B cell (primary cell): ENCODE results near the gene SECTM1. TPM values are rescaled to one million over a fixed set of nuclear protein-coding genes. Genes with fewer than 3 reads are reported as not detected.
"Not testable (repeated sequence)": the region's sequence is repeated elsewhere in the genome, so short reads cannot be mapped to it uniquely, and the experiment has no call there.

Source experiments
- ATAC-seq: fragments of 200-7000 bp; cut with Tn5 transposase; one replicate; pipeline ENCODE4 v1.10.0; 2021; ENCODE audit warnings: low read depth, mild to moderate bottlenecking, moderate number of reproducible peaks, moderate library complexity
- CTCF ChIA-PET: fragments of 350-600 bp; sonication (Branson Sonifier 250); formaldehyde crosslinking; loops from one replicate; lab custom pipeline; 2021; ENCODE audit warnings: antibody characterized with exemption, inconsistent platforms; lab: Charles Lee
- POLR2A ChIA-PET: fragments of 350-600 bp; sonication (Branson Sonifier 250); formaldehyde crosslinking; loops from one replicate; lab custom pipeline; 2021; ENCODE audit warnings: antibody characterized with exemption; lab: Charles Lee
- DNase-seq: peaks from one replicate; pipeline ENCODE4 v3.0.0; 2013
- H2AFZ ChIP-seq: 2 replicates; pipeline ENCODE4 v1.6.1; 2012; ENCODE audit warnings: mild to moderate bottlenecking, low read depth, low read length; ENCODE audit not compliant: insufficient read depth, poor library complexity, severe bottlenecking
- H3K27ac ChIP-seq, 2 donors: 1 replicate in 1 of 2; 2 replicates in 1 of 2; pipeline ENCODE4 v1.5.1; 2012 to 2013; ENCODE audit warnings: low read length in 2 of 2, mild to moderate bottlenecking in 2 of 2, moderate library complexity in 1 of 2
- H3K27me3 ChIP-seq, 4 experiments: fragments of 200-600 bp in 1 of 4; sonication (generic) in 1 of 4; replicated peaks in 1 of 4; 1 replicate in 2 of 4; 2 replicates in 2 of 4; pipeline versions ENCODE4 v1.6.1 to v1.7.0; 2013 to 2016; ENCODE audit warnings: low read length in 3 of 4, mild to moderate bottlenecking in 2 of 4, mixed read lengths in 1 of 4, moderate library complexity in 1 of 4; ENCODE audit not compliant: insufficient read depth in 4 of 4, control insufficient read depth in 3 of 4; ENCODE audit errors: control extremely low read depth in 1 of 4
- H3K36me3 ChIP-seq, 2 experiments: replicated peaks in 1 of 2; 1 replicate in 1 of 2; 2 replicates in 1 of 2; pipeline versions ENCODE4 v1.6.1 to v1.7.1; 2013; ENCODE audit warnings: low read length in 1 of 2; ENCODE audit not compliant: insufficient read depth in 2 of 2, control insufficient read depth in 1 of 2; ENCODE audit errors: control extremely low read depth in 1 of 2, extremely low read depth in 1 of 2
- H3K4me1 ChIP-seq, 2 donors: fragments of 200-600 bp in 1 of 2; sonication (generic) in 1 of 2; 1 replicate in 1 of 2; 2 replicates in 1 of 2; pipeline versions ENCODE4 v1.5.1 to v1.6.1; 2013 to 2017; ENCODE audit warnings: low read length in 2 of 2; ENCODE audit not compliant: control insufficient read depth in 2 of 2, insufficient read depth in 2 of 2
- H3K4me2 ChIP-seq: replicated peaks from 2 replicates; pipeline ENCODE3; 2012; ENCODE audit warnings: mild to moderate bottlenecking, low read depth, low read length; ENCODE audit not compliant: poor library complexity, severe bottlenecking
- H3K4me3 ChIP-seq, 5 experiments: fragments of 200-600 bp in 1 of 5; sonication (generic) in 1 of 5; 1 replicate in 3 of 5; 2 replicates in 2 of 5; pipeline versions ENCODE4 v1.5.1 to v1.7.0; 2011 to 2016; ENCODE audit warnings: low read length in 4 of 5, mild to moderate bottlenecking in 4 of 5, low read depth in 2 of 5, control low read depth in 1 of 5, moderate library complexity in 1 of 5; ENCODE audit not compliant: insufficient read depth in 1 of 5; ENCODE audit errors: control extremely low read depth in 1 of 5, extremely low read depth in 1 of 5
- H3K79me2 ChIP-seq: fragments of 200-600 bp; sonication (generic); one replicate; pipeline ENCODE4 v1.6.0; 2016; ENCODE audit warnings: low read length; ENCODE audit not compliant: control insufficient read depth, insufficient read depth
- H3K9ac ChIP-seq: fragments of 200-600 bp; sonication (generic); 2 replicates; pipeline ENCODE4 v1.6.1; 2017; ENCODE audit warnings: mild to moderate bottlenecking, low read length, moderate library complexity
- H3K9me3 ChIP-seq, 3 donors: one replicate each; pipeline versions ENCODE4 v1.6.1 to v1.7.1; 2013; ENCODE audit warnings: low read length in 2 of 3; ENCODE audit not compliant: control insufficient read depth in 2 of 3, insufficient read depth in 1 of 3; ENCODE audit errors: control extremely low read depth in 1 of 3
- H4K20me1 ChIP-seq: 2 replicates; pipeline ENCODE4 v1.6.0; 2012; ENCODE audit warnings: mild to moderate bottlenecking, low read length; ENCODE audit not compliant: insufficient read depth, control insufficient read depth, poor library complexity, severe bottlenecking
- H3K27ac Mint-ChIP-seq: one replicate; pipeline ENCODE4 v1.8.0; 2021; ENCODE audit warnings: mixed read lengths
- H3K27me3 Mint-ChIP-seq: one replicate; pipeline ENCODE4 v1.8.0; 2021; ENCODE audit warnings: mixed read lengths
- H3K4me1 Mint-ChIP-seq: one replicate; pipeline ENCODE4 v1.8.0; 2021; ENCODE audit warnings: mixed read lengths
- H3K4me3 Mint-ChIP-seq: one replicate; pipeline ENCODE4 v1.8.0; 2021; ENCODE audit warnings: mixed read lengths
- H3K9me3 Mint-ChIP-seq: one replicate; pipeline ENCODE4 v1.8.0; 2022; ENCODE audit warnings: mixed read lengths; ENCODE audit not compliant: insufficient read depth
- CTCF ChIP-seq: fragments of 200-600 bp; IDR thresholded peaks from one replicate; pipeline ENCODE4 v1.8.0; 2022; ENCODE audit warnings: antibody characterized with exemption, mild to moderate bottlenecking
- EZH2 ChIP-seq: IDR thresholded peaks from 2 replicates; pipeline ENCODE4 v1.6.1; 2012; ENCODE audit warnings: borderline replicate concordance, low read depth, mild to moderate bottlenecking, moderate library complexity, low read length; ENCODE audit not compliant: insufficient read depth, poor library complexity, severe bottlenecking
- WGBS: methylation state at CpG from one replicate; pipeline ENCODE4 v1.1.5; 2013; ENCODE audit warnings: missing lambda C conversion rate; ENCODE audit not compliant: insufficient coverage; 5-methylcytosine and 5-hydroxymethylcytosine counted together
- intact Hi-C: fragments of 100-400 bp; cut with micrococcal nuclease; formaldehyde crosslinking; loops from one replicate; pipeline ENCODE4 v1.10.0; 2022
- polyA plus RNA-seq: library from polyadenylated mRNA; depleted of rRNA; stranded (reverse); fragments of >200 nt; gene quantifications from 2 replicates; pipeline ENCODE4 v1.2.3, GENCODE V29; 2012
- total RNA-seq, 2 donors: library from RNA; stranded (reverse); fragments of 120-200 nt in 1 of 2; gene quantifications; 1 replicate in 1 of 2; 2 replicates in 1 of 2; pipeline versions ENCODE4 v1.2.3 to v1.2.4, GENCODE V29; 2013 to 2022

Gene SECTM1
- total and polyA plus RNA-seq, 2 donors (not counting 1 experiment from before 2014, with no cell fraction given): 0.17 to 1.2 TPM

- H3K79me2 ChIP-seq: no peaks in the 10 kb centered on the region
- H3K4me2 ChIP-seq: no peak overlapping the region
- Mint-ChIP-seq H3K9me3 (no peaks in the 10 kb centered on the region), H3K4me1 (peaks cover 24% of the 10 kb centered on the region), H3K27me3 (peaks cover 30% of the 10 kb centered on the region), H3K27ac (no peak overlapping the region), H3K4me3 (no peak overlapping the region)
- ChIA-PET CTCF (no interaction called here), POLR2A (no interaction called here)
- H3K4me1 ChIP-seq: peaks cover 23 to 27% of the 10 kb centered on the region in 2 donors
- peaks cover 0 to 11% (median 0%) of the 10 kb centered on the region in 3 donors for H3K9me3 ChIP-seq
- no peak overlapping the region for H2AFZ ChIP-seq
- intact Hi-C loops: no loop called here
- peaks cover 0 to 44% (median 14%) of the 10 kb centered on the region in 4 experiments for H3K27me3 ChIP-seq
- H3K27ac ChIP-seq: no peak overlapping the region
- no peak for ATAC-seq
- no peaks in the 10 kb centered on the region for H4K20me1 ChIP-seq
- no peak overlapping the region for H3K9ac ChIP-seq
- WGBS: 91% methylated on average over 35 of the region's 37 CpGs
- no peak for DNase-seq
- TF ChIP-seq CTCF (no peak), EZH2 (no peak)
- H3K36me3 ChIP-seq: no peaks in the 10 kb centered on the region
- H3K4me3 ChIP-seq: no peak overlapping the region
Observed at GRCh38 chr17:82373731-82374625, 40.4 kb upstream of the SECTM1 start.

GRCh38 chr17:82373072-82373452, 39.5 kb upstream of the SECTM1 start:
- Histone ChIP-seq H3K4me1 (peaks cover 23 to 27% of the 10 kb centered on the region in 2 donors), H3K27me3 (peaks cover 0 to 36% (median 14%) of the 10 kb centered on the region in 4 experiments), H3K9me3 (peaks cover 0 to 11% (median 0%) of the 10 kb centered on the region in 3 donors), H3K4me2 (peak overlapping the region; percentile 89)
- H3K9ac ChIP-seq, H3K27ac ChIP-seq, H3K27ac Mint-ChIP-seq, CTCF ChIA-PET, H2AFZ ChIP-seq, H3K4me3 ChIP-seq, intact Hi-C loops, H3K9me3 Mint-ChIP-seq, H3K79me2 ChIP-seq, ATAC-seq, H4K20me1 ChIP-seq, DNase-seq, H3K36me3 ChIP-seq, POLR2A ChIA-PET: not testable (repeated sequence)
- Mint-ChIP-seq H3K4me3 (peak overlapping the region; percentile 68), H3K4me1 (peaks cover 24% of the 10 kb centered on the region), H3K27me3 (peaks cover 29% of the 10 kb centered on the region)
- 82% methylated on average over 7 of the region's 10 CpGs for WGBS
